WERI-Rb-1 (cell line): Measurements from ENCODE around the gene ITPRID1.

Experiments
- DNase-seq: peaks from one replicate; pipeline ENCODE4 v3.0.0-alpha.2; 2020
- H3K27ac ChIP-seq: fragments of 250-450 bp; sonication (Bioruptor Pico); 2 replicates; pipeline ENCODE4 v1.5.1; 2020; ENCODE audit warnings: mild to moderate bottlenecking, moderate library complexity
- H3K27me3 ChIP-seq: fragments of 250-450 bp; sonication (Bioruptor Pico); 2 replicates; pipeline ENCODE4 v1.5.1; 2021; ENCODE audit warnings: mild to moderate bottlenecking, low read depth, moderate library complexity; ENCODE audit not compliant: insufficient read depth, severe bottlenecking
- H3K36me3 ChIP-seq: fragments of 250-450 bp; sonication (Bioruptor Pico); 2 replicates; pipeline ENCODE4 v1.5.1; 2020; ENCODE audit warnings: mild to moderate bottlenecking, moderate library complexity
- H3K4me3 ChIP-seq: 2 replicates; pipeline ENCODE4 v1.5.1; 2011; ENCODE audit warnings: low read depth, mild to moderate bottlenecking, control low read depth, low read length
- H3K9me3 ChIP-seq: fragments of 250-450 bp; sonication (Bioruptor Pico); 2 replicates; pipeline ENCODE4 v1.5.1; 2021; ENCODE audit warnings: mild to moderate bottlenecking, moderate library complexity; ENCODE audit not compliant: severe bottlenecking
- CTCF ChIP-seq: IDR thresholded peaks from 2 replicates; pipeline ENCODE4 v1.5.1; 2011; ENCODE audit warnings: low read depth, mild to moderate bottlenecking, control low read depth, inconsistent platforms, low read length

Gene ITPRID1

GRCh38 chr7:31487476-31487875, 26.4 kb upstream of the ITPRID1 start:
- Histone ChIP-seq H3K9me3 (no peaks in the 10 kb centered on the region), H3K36me3 (no peaks in the 10 kb centered on the region), H3K27me3 (no peaks in the 10 kb centered on the region), H3K4me3 (no peak overlapping the region), H3K27ac (no peak overlapping the region)
- no peak for TF ChIP-seq CTCF
- no peak for DNase-seq

- Histone ChIP-seq H3K9me3 (no peaks in the 10 kb centered on the region), H3K36me3 (no peaks in the 10 kb centered on the region), H3K4me3 (no peak overlapping the region), H3K27ac (no peak overlapping the region), H3K27me3 (no peaks in the 10 kb centered on the region)
- TF ChIP-seq CTCF, result peak; percentile 89
- peak; percentile 77 for DNase-seq
These were observed 25.2 kb upstream of the ITPRID1 start for GRCh38 chr7:31488562-31489203.

GRCh38 chr7:31490796-31491314, 23.0 kb upstream of the ITPRID1 start:
- no peaks in the 10 kb centered on the region for H3K27me3 ChIP-seq
- TF ChIP-seq CTCF, result no peak
- no peak for DNase-seq
- no peak overlapping the region for H3K4me3 ChIP-seq
- no peaks in the 10 kb centered on the region for H3K9me3 ChIP-seq
- H3K36me3 ChIP-seq, result no peaks in the 10 kb centered on the region
- H3K27ac ChIP-seq, result no peak overlapping the region

GRCh38 chr7:31492086-31492485, 21.8 kb upstream of the ITPRID1 start:
- TF ChIP-seq CTCF, result no peak
- Histone ChIP-seq H3K27me3 (no peaks in the 10 kb centered on the region), H3K4me3 (no peak overlapping the region), H3K9me3 (no peaks in the 10 kb centered on the region), H3K27ac (no peak overlapping the region), H3K36me3 (no peaks in the 10 kb centered on the region)
- peak; percentile 23 for DNase-seq

DNA sequence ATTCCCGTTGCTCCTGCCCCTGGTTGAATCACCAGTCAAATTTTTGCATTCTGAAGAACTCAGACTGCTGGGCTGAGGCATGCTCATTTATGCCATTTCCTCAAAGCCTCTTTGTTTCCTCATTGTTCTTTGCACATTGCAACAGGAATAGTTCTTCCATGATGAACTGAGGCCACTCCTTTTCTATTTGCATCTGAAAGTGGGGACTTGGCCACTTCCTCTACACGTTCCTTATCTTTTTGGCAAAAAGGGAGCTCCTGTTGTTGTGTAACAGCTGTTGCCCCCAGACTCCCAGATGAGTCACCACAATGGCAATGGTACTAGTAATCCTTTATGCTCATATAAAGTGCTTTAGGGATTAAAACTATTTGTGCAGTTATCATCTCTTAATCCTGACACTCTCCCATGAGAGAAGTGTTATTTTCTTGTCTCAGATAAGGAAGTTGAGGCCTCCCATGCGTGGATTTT, 20.1 kb upstream of the ITPRID1 start:
- no peak overlapping the region for H3K27ac ChIP-seq
- H3K36me3 ChIP-seq, result no peaks in the 10 kb centered on the region
- no peaks in the 10 kb centered on the region for H3K9me3 ChIP-seq
- TF ChIP-seq CTCF, result no peak
- H3K27me3 ChIP-seq, result no peaks in the 10 kb centered on the region
- H3K4me3 ChIP-seq, result no peak overlapping the region
- DNase-seq, result no peak

DNA sequence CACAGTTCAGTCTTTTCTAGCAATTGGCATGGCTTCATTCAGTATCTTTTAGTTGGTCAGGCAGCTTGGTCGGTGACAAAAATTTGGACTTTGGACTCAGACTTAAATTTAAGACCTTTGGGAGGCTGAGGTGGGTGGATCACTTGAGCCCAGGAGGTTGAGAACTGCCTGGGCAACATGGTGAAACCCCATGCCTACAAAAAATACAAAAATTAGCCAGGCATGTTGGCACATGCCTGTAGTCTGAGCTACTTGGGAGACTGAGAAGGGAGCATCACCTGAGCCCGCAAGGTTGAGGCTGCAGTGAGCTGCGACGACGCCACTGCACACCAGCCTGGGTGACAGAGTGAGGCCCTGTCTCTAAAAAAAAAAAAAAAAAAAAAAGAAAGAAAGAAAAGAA, 19.5 kb upstream of the ITPRID1 start:
- no peaks in the 10 kb centered on the region for H3K9me3 ChIP-seq
- no peaks in the 10 kb centered on the region for H3K36me3 ChIP-seq
- H3K27ac ChIP-seq, result no peak overlapping the region
- no peaks in the 10 kb centered on the region for H3K27me3 ChIP-seq
- no peak for DNase-seq
- no peak for TF ChIP-seq CTCF
- H3K4me3 ChIP-seq, result no peak overlapping the region
